Loucy (cell line): ENCODE measurements around the gene DNAJC28.
A peak's percentile ranks its signal among the peaks of the same experiment; 100 is the strongest.

Experiments
- H2AFZ ChIP-seq: fragments of 200-600 bp; sonication (generic); 2 replicates; pipeline ENCODE4 v1.6.0; 2016; ENCODE audit warnings: antibody characterized with exemption, mild to moderate bottlenecking, low read length, moderate library complexity
- H3F3A ChIP-seq: fragments of 200-600 bp; 2 replicates; pipeline ENCODE4 v1.6.0; 2016; ENCODE audit warnings: antibody characterized with exemption, low read depth, mild to moderate bottlenecking
- H3K27me3 ChIP-seq: fragments of 200-600 bp; sonication (generic); 2 replicates; pipeline ENCODE4 v1.6.1; 2014; ENCODE audit warnings: low read length, mild to moderate bottlenecking; ENCODE audit not compliant: insufficient read depth, poor library complexity, severe bottlenecking
- H3K36me3 ChIP-seq: fragments of 200-600 bp; sonication (generic); 2 replicates; pipeline ENCODE4 v1.6.1; 2016; ENCODE audit warnings: low read length; ENCODE audit not compliant: insufficient read depth
- H3K4me1 ChIP-seq: fragments of 200-600 bp; sonication (generic); 2 replicates; pipeline ENCODE4 v1.5.1; 2014; ENCODE audit warnings: low read length, mild to moderate bottlenecking; ENCODE audit not compliant: insufficient read depth, poor library complexity, severe bottlenecking
- H3K4me2 ChIP-seq: fragments of 200-600 bp; sonication (generic); 2 replicates; pipeline ENCODE4 v1.6.0; 2014; ENCODE audit warnings: antibody characterized with exemption, low read length, low read depth, mild to moderate bottlenecking; ENCODE audit not compliant: poor library complexity, severe bottlenecking
- H3K4me3 ChIP-seq: fragments of 200-600 bp; sonication (generic); 2 replicates; pipeline ENCODE4 v1.5.1; 2014; ENCODE audit warnings: low read length, mild to moderate bottlenecking, mixed read lengths; ENCODE audit not compliant: poor library complexity, severe bottlenecking
- H3K79me2 ChIP-seq: fragments of 200-600 bp; sonication (generic); 2 replicates; pipeline ENCODE4 v1.6.1; 2014; ENCODE audit warnings: low read length; ENCODE audit not compliant: insufficient read depth
- H3K9ac ChIP-seq: fragments of 200-600 bp; sonication (generic); 2 replicates; pipeline ENCODE4 v1.6.0; 2014; ENCODE audit warnings: mild to moderate bottlenecking, low read depth, low read length, moderate library complexity; ENCODE audit not compliant: poor library complexity, severe bottlenecking
- H3K9me2 ChIP-seq: fragments of 200-600 bp; sonication (generic); replicated peaks from 2 replicates; pipeline ENCODE4 v1.6.1; 2016; ENCODE audit warnings: low read depth, low read length, mixed read lengths
- H3K9me3 ChIP-seq: fragments of 200-600 bp; sonication (generic); 2 replicates; pipeline ENCODE4 v1.6.1; 2014; ENCODE audit warnings: mild to moderate bottlenecking, antibody characterized with exemption, low read length, low read depth; ENCODE audit not compliant: insufficient read depth
- H4K20me1 ChIP-seq: fragments of 200-600 bp; sonication (generic); 2 replicates; pipeline ENCODE4 v1.6.0; 2014; ENCODE audit warnings: antibody characterized with exemption, low read length, mild to moderate bottlenecking; ENCODE audit not compliant: insufficient read depth, poor library complexity, severe bottlenecking
- CTCF ChIP-seq: fragments of 200-600 bp; sonication (generic); conservative IDR thresholded peaks from 2 replicates; pipeline ENCODE4 v1.5.1; 2014; ENCODE audit warnings: mild to moderate bottlenecking, antibody characterized with exemption, low read length
- EZH2phosphoT487 ChIP-seq: fragments of 200-600 bp; IDR thresholded peaks from 2 replicates; pipeline ENCODE4 v1.6.1; 2018; ENCODE audit warnings: antibody characterized with exemption, mild to moderate bottlenecking, moderate library complexity, borderline replicate concordance

The DNAJC28 gene

GRCh38 chr21:33539616-33540015 lies 48.1 kb upstream of the DNAJC28 start:
- H3K79me2 ChIP-seq = peaks cover 60% of the 10 kb centered on the region
- peaks cover 20% of the 10 kb centered on the region for H3K4me1 ChIP-seq
- H3K27me3 ChIP-seq = no peaks in the 10 kb centered on the region
- H3K4me2 ChIP-seq = peak overlapping the region; percentile 86
- peaks cover 16% of the 10 kb centered on the region for H3K36me3 ChIP-seq
- no peak overlapping the region for H2AFZ ChIP-seq
- peak overlapping the region; percentile 100 for H3K9ac ChIP-seq
- TF ChIP-seq CTCF (no peak), EZH2phosphoT487 (no peak)
- H3K9me2 ChIP-seq = no peaks in the 10 kb centered on the region
- no peaks in the 10 kb centered on the region for H3K9me3 ChIP-seq
- peaks cover 21% of the 10 kb centered on the region for H4K20me1 ChIP-seq
- H3F3A ChIP-seq = peaks cover 9% of the 10 kb centered on the region
- H3K4me3 ChIP-seq = no peak overlapping the region

GRCh38 chr21:33537212-33537611 lies 45.7 kb upstream of the DNAJC28 start:
- peaks cover 39% of the 10 kb centered on the region for H3K79me2 ChIP-seq
- no peaks in the 10 kb centered on the region for H3K27me3 ChIP-seq
- peaks cover 15% of the 10 kb centered on the region for H3K4me1 ChIP-seq
- TF ChIP-seq CTCF (no peak), EZH2phosphoT487 (no peak)
- H3K36me3 ChIP-seq = peaks cover 35% of the 10 kb centered on the region
- H3F3A ChIP-seq = peaks cover 5% of the 10 kb centered on the region; the same call in 1 of the 2 replicates
- no peak overlapping the region for H3K4me3 ChIP-seq
- no peak overlapping the region for H3K9ac ChIP-seq
- H3K4me2 ChIP-seq = no peak overlapping the region
- H2AFZ ChIP-seq = no peak overlapping the region
- no peaks in the 10 kb centered on the region for H3K9me2 ChIP-seq
- peaks cover 5% of the 10 kb centered on the region for H4K20me1 ChIP-seq
- H3K9me3 ChIP-seq = no peaks in the 10 kb centered on the region

DNA sequence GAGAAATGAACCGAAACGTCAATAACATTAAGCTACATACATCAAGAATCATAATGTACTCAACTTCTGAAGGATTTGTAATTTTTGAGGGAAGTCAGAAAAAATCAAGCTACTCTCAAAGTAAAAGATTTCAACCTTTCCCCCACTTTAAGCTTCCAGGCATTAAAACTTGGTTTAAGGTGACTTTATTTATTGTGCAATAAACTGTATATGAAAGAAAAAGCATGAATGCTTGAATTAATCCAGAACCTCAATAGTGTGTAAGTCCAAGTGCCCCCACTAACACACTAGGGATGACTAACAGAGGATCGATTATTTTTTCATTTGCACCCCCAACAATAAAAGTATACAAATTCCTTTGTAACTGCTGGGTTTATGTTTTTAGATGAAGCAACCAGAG lies 39.5 kb upstream of the DNAJC28 start:
- H3K4me1 ChIP-seq = no peaks in the 10 kb centered on the region
- H3K36me3 ChIP-seq = peaks cover 73% of the 10 kb centered on the region
- H3K27me3 ChIP-seq = no peaks in the 10 kb centered on the region
- no peaks in the 10 kb centered on the region for H3K79me2 ChIP-seq
- H3K9me2 ChIP-seq = no peaks in the 10 kb centered on the region
- no peaks in the 10 kb centered on the region for H3K9me3 ChIP-seq
- no peak overlapping the region for H2AFZ ChIP-seq
- no peaks in the 10 kb centered on the region for H4K20me1 ChIP-seq
- no peak overlapping the region for H3K4me2 ChIP-seq
- H3F3A ChIP-seq = no peaks in the 10 kb centered on the region
- no peak overlapping the region for H3K9ac ChIP-seq
- TF ChIP-seq EZH2phosphoT487 = no peak
- H3K4me3 ChIP-seq = no peak overlapping the region

DNA sequence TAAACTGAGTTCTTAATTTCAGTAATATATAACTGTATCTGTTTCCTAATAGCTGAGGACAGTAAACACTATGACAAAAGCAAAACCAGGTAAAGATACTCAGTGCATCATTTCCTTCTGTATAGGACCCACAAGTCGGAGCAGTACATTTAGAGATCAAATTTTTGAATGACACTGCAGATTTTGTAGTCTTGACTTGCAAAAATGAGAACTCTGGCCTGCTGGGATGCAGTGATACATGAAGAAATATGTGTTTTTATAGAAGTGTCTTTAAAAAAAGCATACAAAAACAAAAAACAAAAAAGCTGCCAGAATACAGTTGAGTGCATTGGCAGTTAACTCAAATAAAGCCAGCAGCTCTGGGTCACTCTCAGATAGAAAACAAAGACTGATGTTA lies 31.4 kb upstream of the DNAJC28 start:
- Histone ChIP-seq H3K79me2 (no peaks in the 10 kb centered on the region), H3K9me2 (no peaks in the 10 kb centered on the region), H3K4me1 (no peaks in the 10 kb centered on the region), H3K9me3 (no peaks in the 10 kb centered on the region), H3F3A (no peaks in the 10 kb centered on the region), H3K4me2 (no peak overlapping the region), H2AFZ (no peak overlapping the region), H3K9ac (no peak overlapping the region), H4K20me1 (no peaks in the 10 kb centered on the region), H3K27me3 (no peaks in the 10 kb centered on the region), H3K36me3 (peaks cover 12% of the 10 kb centered on the region; the same call in 1 of the 2 replicates), H3K4me3 (no peak overlapping the region)
- TF ChIP-seq CTCF (no peak), EZH2phosphoT487 (no peak)
